DOHH2 (cell line): ENCODE results near the gene WDR31.

Experiments
- EZH2phosphoT487 ChIP-seq: fragments of 200-600 bp; sonication (generic); IDR thresholded peaks from 2 replicates; pipeline ENCODE4 v1.6.1; 2017; ENCODE audit warnings: borderline replicate concordance, mild to moderate bottlenecking, antibody characterized with exemption, low read length, moderate library complexity, mixed read lengths
- TF ChIP-seq, protein P1 (sequence below): fragments of 200-600 bp; sonication (generic); IDR thresholded peaks from one replicate; pipeline ENCODE4 v1.5.1; 2014; ENCODE audit warnings: antibody characterized with exemption, mild to moderate bottlenecking, low read depth, low read length; ENCODE audit not compliant: poor library complexity, severe bottlenecking

DNA sequence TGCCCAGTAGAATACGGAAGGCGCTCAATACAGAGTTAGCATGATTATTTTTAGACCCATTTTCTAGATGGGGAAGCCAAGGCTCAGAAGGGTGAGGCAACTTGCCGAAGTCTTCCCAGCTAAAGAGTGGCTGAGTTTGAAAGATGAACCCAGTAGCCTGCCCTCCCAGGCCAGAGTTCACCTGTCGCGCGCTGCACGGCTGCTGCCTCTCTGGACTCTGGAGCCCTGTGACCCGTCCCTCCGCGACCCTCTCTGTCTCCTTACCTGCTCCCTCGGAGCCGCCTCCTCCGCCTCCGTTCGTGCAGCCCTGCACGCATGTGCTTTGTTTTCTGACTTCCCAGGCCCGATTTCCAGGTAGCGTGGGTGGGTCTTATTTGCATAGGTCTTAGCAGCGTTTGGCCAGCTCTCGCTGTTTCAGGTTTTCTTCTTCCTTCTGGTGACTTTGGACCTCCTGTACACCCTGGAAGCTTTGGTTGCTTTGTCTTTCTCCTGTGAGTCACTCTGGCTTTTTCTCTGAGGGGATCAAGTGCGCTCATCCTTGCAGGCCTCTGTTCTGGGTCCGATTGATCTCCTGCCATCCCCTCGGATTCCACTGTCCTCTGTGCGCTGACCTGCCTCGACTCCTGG, 37.2 kb downstream of the WDR31 start, which contains the start of gene RNF183:
- TF ChIP-seq, protein P1, sequence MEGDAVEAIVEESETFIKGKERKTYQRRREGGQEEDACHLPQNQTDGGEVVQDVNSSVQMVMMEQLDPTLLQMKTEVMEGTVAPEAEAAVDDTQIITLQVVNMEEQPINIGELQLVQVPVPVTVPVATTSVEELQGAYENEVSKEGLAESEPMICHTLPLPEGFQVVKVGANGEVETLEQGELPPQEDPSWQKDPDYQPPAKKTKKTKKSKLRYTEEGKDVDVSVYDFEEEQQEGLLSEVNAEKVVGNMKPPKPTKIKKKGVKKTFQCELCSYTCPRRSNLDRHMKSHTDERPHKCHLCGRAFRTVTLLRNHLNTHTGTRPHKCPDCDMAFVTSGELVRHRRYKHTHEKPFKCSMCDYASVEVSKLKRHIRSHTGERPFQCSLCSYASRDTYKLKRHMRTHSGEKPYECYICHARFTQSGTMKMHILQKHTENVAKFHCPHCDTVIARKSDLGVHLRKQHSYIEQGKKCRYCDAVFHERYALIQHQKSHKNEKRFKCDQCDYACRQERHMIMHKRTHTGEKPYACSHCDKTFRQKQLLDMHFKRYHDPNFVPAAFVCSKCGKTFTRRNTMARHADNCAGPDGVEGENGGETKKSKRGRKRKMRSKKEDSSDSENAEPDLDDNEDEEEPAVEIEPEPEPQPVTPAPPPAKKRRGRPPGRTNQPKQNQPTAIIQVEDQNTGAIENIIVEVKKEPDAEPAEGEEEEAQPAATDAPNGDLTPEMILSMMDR, result no peak
- no peak for TF ChIP-seq EZH2phosphoT487
